ENCODE results near the gene PGS1. TPM values are rescaled to one million over a fixed set of nuclear protein-coding genes. Genes with fewer than 3 reads are reported as not detected.

The PGS1 gene
- total RNA-seq, 1 donor from 2014 or later: 9.1 TPM

- DNase-seq (ENCODE audit: low spot score): no peak
- ATAC-seq: no peak
Observed at GRCh38 chr17:78423961-78424675, 45.7 kb downstream of the PGS1 start.

- DNase-seq (ENCODE audit: low spot score) (no peak), ATAC-seq (peak; percentile 18)
Observed at GRCh38 chr17:78425429-78425828, 47.0 kb downstream of the PGS1 start.

- ATAC-seq: no peak
- no peak for DNase-seq (ENCODE audit: low spot score)
Observed at GRCh38 chr17:78426293-78426879, 47.9 kb downstream of the PGS1 start.

GRCh38 chr17:78427140-78427539, 48.7 kb downstream of the PGS1 start:
- DNase-seq (ENCODE audit: low spot score): no peak
- ATAC-seq: no peak

GRCh38 chr17:78428025-78428575, 49.7 kb downstream of the PGS1 start:
- DNase-seq (ENCODE audit: low spot score) (no peak), ATAC-seq (no peak)

GRCh38 chr17:78428836-78429617, 50.6 kb downstream of the PGS1 start:
- ATAC-seq (peak; percentile 22), DNase-seq (ENCODE audit: low spot score) (no peak)

- DNase-seq (ENCODE audit: low spot score): no peak
- ATAC-seq: no peak
Observed at GRCh38 chr17:78429618-78429995, 51.2 kb downstream of the PGS1 start.

GRCh38 chr17:78430892-78431691, 52.6 kb downstream of the PGS1 start:
- DNase-seq (ENCODE audit: low spot score): no peak

GRCh38 chr17:78431692-78431958, 53.2 kb downstream of the PGS1 start:
- no peak for ATAC-seq
- no peak for DNase-seq (ENCODE audit: low spot score)

More at GRCh38 chr17:78430892-78431691, 52.6 kb downstream of the PGS1 start:
- no peak for ATAC-seq

GRCh38 chr17:78432226-78433012, 54.0 kb downstream of the PGS1 start:
- peak; percentile 71 for ATAC-seq
- peak; percentile 77 for DNase-seq (ENCODE audit: low spot score)

GRCh38 chr17:78433013-78433727, 54.7 kb downstream of the PGS1 start:
- peak; percentile 38 for ATAC-seq
- DNase-seq (ENCODE audit: low spot score): no peak

GRCh38 chr17:78433780-78434335, 55.4 kb downstream of the PGS1 start:
- no peak for DNase-seq (ENCODE audit: low spot score)

GRCh38 chr17:78434455-78435329, 56.2 kb downstream of the PGS1 start:
- DNase-seq (ENCODE audit: low spot score): no peak
- peak; percentile 19 for ATAC-seq

More at GRCh38 chr17:78433780-78434335, 55.4 kb downstream of the PGS1 start:
- no peak for ATAC-seq

GRCh38 chr17:78435330-78436005, 57.0 kb downstream of the PGS1 start:
- ATAC-seq: no peak
- DNase-seq (ENCODE audit: low spot score): no peak

GRCh38 chr17:78437508-78438169, 59.2 kb downstream of the PGS1 start:
- DNase-seq (ENCODE audit: low spot score): no peak
- no peak for ATAC-seq

- no peak for ATAC-seq
- no peak for DNase-seq (ENCODE audit: low spot score)
Observed at GRCh38 chr17:78438271-78438691, 59.8 kb downstream of the PGS1 start.

- ATAC-seq (no peak), DNase-seq (ENCODE audit: low spot score) (no peak)
Observed at GRCh38 chr17:78438694-78439325, 60.4 kb downstream of the PGS1 start.
